ENCODE results near the gene CCDC157.

DNA sequence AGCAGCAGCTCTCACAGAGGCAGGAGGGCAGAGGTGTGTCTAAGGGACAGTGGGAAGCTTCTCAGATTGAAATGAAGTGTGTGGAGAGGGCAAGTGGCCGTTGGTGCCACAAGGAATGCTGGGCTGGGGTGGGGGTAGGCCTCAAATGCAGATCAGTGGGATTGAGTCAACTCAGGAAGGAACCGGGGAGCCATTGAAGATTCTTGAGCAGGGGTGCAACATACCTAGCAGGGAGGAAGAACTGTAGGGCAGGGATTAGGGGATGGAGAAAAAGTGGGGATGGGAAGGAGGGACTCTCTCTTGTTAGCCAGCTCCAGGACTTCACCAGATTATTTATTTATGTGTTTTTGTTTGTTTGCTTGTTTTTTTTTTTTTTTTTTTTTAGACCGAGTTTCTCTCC, 37.1 kb downstream of the CCDC157 start:
- TF ChIP-seq, protein P1, sequence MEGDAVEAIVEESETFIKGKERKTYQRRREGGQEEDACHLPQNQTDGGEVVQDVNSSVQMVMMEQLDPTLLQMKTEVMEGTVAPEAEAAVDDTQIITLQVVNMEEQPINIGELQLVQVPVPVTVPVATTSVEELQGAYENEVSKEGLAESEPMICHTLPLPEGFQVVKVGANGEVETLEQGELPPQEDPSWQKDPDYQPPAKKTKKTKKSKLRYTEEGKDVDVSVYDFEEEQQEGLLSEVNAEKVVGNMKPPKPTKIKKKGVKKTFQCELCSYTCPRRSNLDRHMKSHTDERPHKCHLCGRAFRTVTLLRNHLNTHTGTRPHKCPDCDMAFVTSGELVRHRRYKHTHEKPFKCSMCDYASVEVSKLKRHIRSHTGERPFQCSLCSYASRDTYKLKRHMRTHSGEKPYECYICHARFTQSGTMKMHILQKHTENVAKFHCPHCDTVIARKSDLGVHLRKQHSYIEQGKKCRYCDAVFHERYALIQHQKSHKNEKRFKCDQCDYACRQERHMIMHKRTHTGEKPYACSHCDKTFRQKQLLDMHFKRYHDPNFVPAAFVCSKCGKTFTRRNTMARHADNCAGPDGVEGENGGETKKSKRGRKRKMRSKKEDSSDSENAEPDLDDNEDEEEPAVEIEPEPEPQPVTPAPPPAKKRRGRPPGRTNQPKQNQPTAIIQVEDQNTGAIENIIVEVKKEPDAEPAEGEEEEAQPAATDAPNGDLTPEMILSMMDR (conservative IDR thresholded peaks at IDR 0.05): no peak
- no peak for TF ChIP-seq ZFX (IDR thresholded peaks at IDR 0.05)

Data from C4-2B (cell line).